ENCODE measurements around the gene TTLL7.

TTLL7 gene

DNA sequence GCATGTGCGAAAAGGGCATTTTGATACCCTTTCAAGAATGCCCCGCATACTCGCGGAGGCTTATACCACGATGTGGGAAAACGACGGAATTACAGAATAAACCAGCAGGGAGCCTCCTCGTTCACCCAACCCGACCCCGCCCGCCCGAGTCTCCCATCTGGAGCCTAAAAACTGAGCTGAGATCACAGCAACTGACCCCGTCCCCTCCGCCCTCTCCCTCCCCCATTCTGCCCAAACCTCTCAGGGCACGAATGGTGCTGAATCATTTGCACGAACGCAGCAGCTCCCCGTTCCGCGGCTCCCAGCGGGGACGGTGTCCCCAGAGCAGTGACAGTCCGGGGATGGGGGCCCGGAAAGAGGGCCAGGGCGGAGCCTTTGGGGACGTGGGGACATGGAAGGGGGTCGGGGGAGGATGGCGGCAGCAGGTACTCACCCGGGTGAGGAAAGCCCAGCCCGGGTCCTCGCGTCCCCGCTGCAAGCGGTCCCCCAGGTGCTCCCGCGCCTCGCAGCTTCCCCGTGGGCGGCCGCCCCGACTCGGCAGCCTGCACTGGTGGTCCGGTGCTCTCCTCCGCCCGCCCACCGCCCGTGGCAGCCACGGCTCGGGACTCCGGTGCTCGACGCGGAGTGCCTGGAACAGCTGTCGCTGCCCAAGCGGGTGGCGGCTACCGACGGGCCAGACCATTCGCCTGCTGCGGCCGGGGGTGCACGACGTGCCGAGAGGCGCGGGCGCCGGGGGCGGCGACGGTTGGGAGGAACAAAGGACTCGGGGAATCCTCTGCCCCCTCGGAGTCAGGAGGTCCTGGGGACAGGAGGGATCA lies at the start of gene TTLL7:
Gene TTLL7 (minus strand): TSS at position 635 of the 818 bp plus-strand sequence. CDS start 46,921 bp downstream, outside the sequence.
- peak; percentile 21 for DNase-seq (ENCODE audit: low read depth)

- no peak for DNase-seq (ENCODE audit: low read depth)
Observed at GRCh38 chr1:84042461-84042860, 43.5 kb upstream of the TTLL7 start.

- DNase-seq (ENCODE audit: low read depth): no peak
Observed at GRCh38 chr1:84037758-84038611, 39.1 kb upstream of the TTLL7 start.

GRCh38 chr1:84031802-84032327 lies 32.9 kb upstream of the TTLL7 start:
- DNase-seq (ENCODE audit: low read depth): no peak

GRCh38 chr1:84027368-84027767 lies 28.4 kb upstream of the TTLL7 start:
- DNase-seq (ENCODE audit: low read depth): no peak

- DNase-seq (ENCODE audit: low read depth): no peak
Observed at GRCh38 chr1:84025966-84026365, 27.0 kb upstream of the TTLL7 start.

GRCh38 chr1:84021822-84022221 lies 22.9 kb upstream of the TTLL7 start:
- no peak for DNase-seq (ENCODE audit: low read depth)

DNA sequence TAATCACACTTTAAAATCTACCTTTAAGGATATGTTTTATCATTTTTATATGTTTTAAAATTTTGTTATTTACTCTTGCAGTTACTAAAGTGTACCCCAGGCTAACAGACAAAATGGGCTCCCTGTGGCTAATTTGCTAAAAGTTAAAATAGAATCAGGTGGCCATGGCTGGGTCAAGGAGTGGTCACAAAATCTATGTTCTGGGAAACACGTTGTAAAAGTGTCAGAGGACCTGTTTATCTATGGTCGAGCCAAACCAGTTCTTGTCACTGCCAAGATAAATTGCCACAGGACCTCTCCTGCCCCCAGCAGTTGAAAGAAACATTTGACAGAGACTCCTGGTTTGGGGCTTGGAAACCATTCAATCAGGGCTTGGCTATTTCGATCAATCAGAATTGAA lies 21.2 kb upstream of the TTLL7 start:
- no peak for DNase-seq (ENCODE audit: low read depth)

DNA sequence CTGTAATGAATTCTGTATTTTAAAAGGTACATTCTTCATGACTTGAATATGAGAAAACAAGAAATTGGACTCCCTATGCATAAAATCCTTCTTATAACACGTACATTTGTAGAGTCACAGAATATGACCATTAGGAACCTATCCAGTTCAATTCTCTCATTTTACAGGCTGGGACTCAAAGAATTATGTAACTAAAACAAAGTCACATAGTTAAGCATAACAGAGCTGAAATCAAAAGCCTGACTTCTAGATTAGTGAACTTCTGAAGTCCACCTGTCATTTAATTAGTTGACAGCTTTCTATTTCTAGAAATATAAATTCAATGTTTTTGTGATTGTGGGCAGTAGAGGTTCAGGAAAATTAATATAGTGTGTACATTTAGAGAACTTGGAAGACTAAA lies 20.3 kb upstream of the TTLL7 start:
- DNase-seq (ENCODE audit: low read depth): no peak

DNA sequence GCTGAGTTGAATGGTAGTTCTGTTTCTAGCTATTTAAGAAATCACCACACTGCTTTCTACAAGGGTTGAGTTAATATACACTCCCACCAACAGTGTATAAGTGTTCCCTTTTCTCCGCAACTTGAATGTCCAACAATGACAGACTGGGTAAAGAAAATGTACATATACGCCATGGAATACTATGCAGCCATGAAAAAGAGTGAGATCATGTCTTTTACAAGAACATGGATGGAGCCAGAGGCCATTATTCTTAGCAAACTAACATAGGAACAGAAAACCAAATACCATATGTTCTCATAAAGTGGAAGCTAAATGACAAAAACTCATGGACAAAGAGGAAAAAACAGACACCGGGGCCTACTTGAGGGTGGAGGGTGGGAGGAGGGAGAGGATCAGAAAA lies 14.8 kb upstream of the TTLL7 start:
- no peak for DNase-seq (ENCODE audit: low read depth)

DNA sequence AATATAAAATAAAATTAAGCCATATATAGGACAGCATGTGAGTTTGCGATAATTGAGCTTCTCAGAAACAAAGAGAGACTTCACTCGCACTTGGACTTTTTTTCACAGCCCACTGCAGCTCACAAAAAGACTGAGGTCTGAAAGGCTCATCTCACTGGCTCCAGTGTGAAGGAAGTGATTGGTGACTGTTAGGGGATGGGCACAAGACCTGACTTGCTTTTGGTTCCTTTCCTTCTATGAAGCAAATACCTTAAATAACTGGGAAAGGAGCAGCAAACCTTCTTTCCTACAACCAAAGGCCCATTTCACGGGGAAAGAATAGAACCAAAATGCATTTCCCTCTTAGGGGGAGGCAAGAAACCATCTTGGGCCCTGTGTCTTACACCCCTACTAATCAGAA lies 13.1 kb upstream of the TTLL7 start:
- no peak for DNase-seq (ENCODE audit: low read depth)

DNA sequence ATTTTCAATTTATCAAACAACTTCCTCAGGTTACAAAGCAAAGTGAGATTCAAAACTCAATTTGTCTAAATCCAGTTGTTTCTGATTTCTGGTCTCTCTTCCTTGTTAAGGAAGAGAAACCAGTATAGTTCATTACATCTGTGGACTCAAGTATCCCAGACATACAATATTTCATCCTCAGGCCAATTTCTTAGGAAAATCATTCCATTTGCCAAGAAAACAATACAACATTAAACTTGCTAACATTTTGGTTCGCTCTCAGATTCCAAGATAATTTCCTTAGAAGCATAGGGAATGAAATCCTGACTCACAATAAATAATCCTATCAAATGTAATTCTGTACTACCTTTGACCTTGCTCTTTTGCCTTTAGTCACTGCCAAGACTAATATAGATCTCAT lies 11.2 kb upstream of the TTLL7 start:
- DNase-seq (ENCODE audit: low read depth): no peak

- no peak for DNase-seq (ENCODE audit: low read depth)
Observed at GRCh38 chr1:84008631-84009030, 9.7 kb upstream of the TTLL7 start.

- DNase-seq (ENCODE audit: low read depth): no peak
Observed at GRCh38 chr1:84006591-84006990, 7.7 kb upstream of the TTLL7 start.

- no peak for DNase-seq (ENCODE audit: low read depth)
Observed at GRCh38 chr1:84001501-84001900, 2.6 kb upstream of the TTLL7 start.

DNA sequence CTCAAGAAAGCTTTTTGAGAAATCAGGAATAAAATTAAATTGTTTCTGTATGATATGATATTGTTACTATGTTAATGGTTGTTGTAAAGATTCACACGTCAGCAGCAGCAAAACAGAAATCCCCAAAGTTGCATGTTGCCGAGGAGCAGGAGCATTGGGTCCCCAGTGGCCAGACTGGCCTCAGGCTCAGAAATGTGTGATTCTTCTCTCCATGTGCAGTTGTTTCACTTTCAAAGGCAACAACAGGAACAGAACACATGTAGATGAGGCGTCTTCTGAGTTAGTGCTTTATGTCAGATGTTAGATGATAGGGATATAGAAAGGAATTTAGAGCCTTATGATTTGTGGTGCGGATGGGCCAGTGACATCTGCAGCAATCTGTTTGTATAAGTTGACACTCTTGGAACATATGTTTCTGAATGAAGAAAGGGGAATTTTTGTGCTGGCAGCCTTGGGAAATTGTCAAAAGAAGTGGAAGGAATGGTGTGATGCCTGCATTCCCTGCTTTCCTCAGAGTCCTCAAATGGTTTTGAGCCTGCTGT lies 2.1 kb upstream of the TTLL7 start:
- DNase-seq (ENCODE audit: low read depth): no peak

DNA sequence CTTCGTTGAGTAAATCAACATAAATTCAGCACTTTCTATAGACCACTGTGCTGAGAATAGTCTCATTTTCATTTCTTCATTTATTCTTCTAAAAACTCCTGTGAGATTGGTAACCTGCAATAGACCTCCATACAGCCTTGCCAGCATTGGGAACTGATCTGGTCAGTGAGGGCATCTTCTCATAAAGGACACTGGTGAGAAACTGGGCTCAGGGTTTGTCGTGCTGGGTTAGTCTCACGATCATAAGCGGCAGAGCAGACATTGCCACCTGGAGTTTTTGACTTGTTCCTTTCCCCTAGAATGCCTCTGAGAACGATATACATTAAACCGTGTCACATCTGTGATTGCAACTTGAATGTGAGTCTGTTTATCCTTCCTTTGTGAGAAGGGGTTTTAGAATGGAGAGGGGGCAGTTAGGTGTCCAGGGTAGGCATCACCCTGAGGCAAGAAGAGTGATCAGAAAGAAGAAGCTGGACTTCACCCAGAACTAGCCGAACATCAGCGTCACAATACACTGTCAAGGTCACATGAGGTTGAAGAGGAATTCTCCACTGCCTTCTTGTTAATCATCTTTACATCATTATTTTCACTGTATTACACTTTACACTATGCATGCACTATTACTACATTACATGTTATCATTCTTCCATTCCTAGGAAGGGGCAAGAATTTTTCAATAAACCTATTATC lies 1.4 kb upstream of the TTLL7 start:
- DNase-seq (ENCODE audit: low read depth): no peak

- DNase-seq (ENCODE audit: low read depth): no peak
Observed at GRCh38 chr1:83999316-83999819, 436 bp upstream of the TTLL7 start.

DNA sequence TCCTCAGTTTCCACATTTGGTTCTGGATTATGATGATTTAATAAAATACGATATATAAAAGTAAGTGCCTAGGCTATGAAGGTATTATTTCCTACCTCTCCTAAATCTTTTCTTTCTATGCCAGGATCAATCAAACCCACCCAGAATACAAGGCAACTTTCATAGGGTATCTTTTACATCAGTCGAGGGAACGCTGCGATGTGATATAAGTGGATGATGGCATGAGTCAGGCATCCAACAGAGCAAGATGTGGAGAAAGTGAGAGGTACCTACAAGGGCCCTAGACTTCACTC lies 781 bp downstream of the TTLL7 start:
- DNase-seq (ENCODE audit: low read depth): no peak

GRCh38 chr1:83997631-83998030 lies 1.3 kb downstream of the TTLL7 start:
- DNase-seq (ENCODE audit: low read depth): no peak

DNA sequence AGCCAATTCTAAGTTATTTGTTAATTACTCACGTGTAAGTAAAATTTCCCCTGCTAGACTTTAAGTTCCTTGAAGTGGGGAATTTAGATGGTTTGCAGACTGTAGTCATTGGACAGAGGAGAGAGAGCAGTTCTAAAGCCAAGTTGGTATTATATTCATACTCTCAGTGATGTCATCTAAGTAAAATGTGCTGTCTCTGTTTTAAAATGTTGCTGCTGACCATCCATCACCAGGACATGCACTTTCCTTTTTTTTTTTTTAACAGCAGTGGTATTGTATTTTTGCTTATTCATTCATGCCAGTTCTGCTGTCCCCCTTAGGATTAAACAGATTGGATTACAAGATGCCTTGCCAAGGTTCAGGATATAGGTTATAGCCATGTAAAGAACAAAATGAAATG lies 2.3 kb downstream of the TTLL7 start:
- no peak for DNase-seq (ENCODE audit: low read depth)

DNA sequence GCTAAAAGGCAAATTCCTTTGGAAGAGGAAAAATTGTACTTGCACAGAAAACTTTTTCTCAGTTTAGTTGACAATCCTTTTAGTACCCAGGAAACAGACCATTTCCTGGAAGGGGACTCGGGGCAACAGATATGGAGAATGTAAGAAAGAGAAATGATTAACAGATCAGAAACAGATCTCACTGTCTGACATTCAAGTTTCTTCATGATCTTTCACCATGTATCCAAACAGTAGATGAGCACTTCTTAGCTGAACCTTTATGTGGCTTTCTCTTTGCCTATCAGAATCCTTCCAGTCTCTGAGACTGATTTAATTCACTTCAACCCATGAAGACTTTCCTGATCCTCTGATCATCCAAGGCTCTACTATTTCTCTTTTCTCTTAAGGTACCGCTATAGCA lies 2.7 kb downstream of the TTLL7 start:
- DNase-seq (ENCODE audit: low read depth): no peak

Measured in activated T-helper 1 cell treated with Interleukin-2 at 50 U/mL for 16 hours (primary cell).